ENCODE measurements around the gene EPHA10. TPM values are rescaled to one million over a fixed set of nuclear protein-coding genes. Genes with fewer than 3 reads are reported as not detected.

The EPHA10 gene
- total RNA-seq, 1 donor from 2014 or later, result 0.13 TPM

- Mint-ChIP-seq H3K36me3 (ENCODE audit: low read depth, unreplicated experiment) (no peaks in the 10 kb centered on the region), H3K27me3 (ENCODE audit: unreplicated experiment) (peaks cover 9% of the 10 kb centered on the region), H3K9me3 (ENCODE audit: unreplicated experiment) (no peaks in the 10 kb centered on the region), H3K4me1 (ENCODE audit: unreplicated experiment) (no peaks in the 10 kb centered on the region), H3K4me3 (ENCODE audit: unreplicated experiment) (no peak overlapping the region), H3K27ac (ENCODE audit: unreplicated experiment) (no peak overlapping the region)
- TF ChIP-seq CTCF (IDR thresholded peaks at IDR 0.05; ENCODE audit: unreplicated experiment), result no peak
- no peak for DNase-seq (ENCODE audit: low spot score)
Measured at GRCh38 chr1:37734629-37735591, 30.0 kb downstream of the EPHA10 start.

GRCh38 chr1:37732111-37732780, 32.7 kb downstream of the EPHA10 start:
- H3K27ac Mint-ChIP-seq (ENCODE audit: unreplicated experiment), result no peak overlapping the region
- H3K4me3 Mint-ChIP-seq (ENCODE audit: unreplicated experiment), result no peak overlapping the region
- TF ChIP-seq CTCF (IDR thresholded peaks at IDR 0.05; ENCODE audit: unreplicated experiment), result no peak
- H3K4me1 Mint-ChIP-seq (ENCODE audit: unreplicated experiment), result no peaks in the 10 kb centered on the region
- DNase-seq (ENCODE audit: low spot score), result no peak
- no peaks in the 10 kb centered on the region for H3K9me3 Mint-ChIP-seq (ENCODE audit: unreplicated experiment)
- peaks cover 11% of the 10 kb centered on the region for H3K27me3 Mint-ChIP-seq (ENCODE audit: unreplicated experiment)
- H3K36me3 Mint-ChIP-seq (ENCODE audit: low read depth, unreplicated experiment), result no peaks in the 10 kb centered on the region

GRCh38 chr1:37731312-37732019, 33.5 kb downstream of the EPHA10 start:
- Mint-ChIP-seq H3K27me3 (ENCODE audit: unreplicated experiment) (peaks cover 9% of the 10 kb centered on the region), H3K4me3 (ENCODE audit: unreplicated experiment) (no peak overlapping the region), H3K27ac (ENCODE audit: unreplicated experiment) (no peak overlapping the region), H3K36me3 (ENCODE audit: low read depth, unreplicated experiment) (no peaks in the 10 kb centered on the region), H3K4me1 (ENCODE audit: unreplicated experiment) (no peaks in the 10 kb centered on the region), H3K9me3 (ENCODE audit: unreplicated experiment) (no peaks in the 10 kb centered on the region)
- no peak for TF ChIP-seq CTCF (IDR thresholded peaks at IDR 0.05; ENCODE audit: unreplicated experiment)
- no peak for DNase-seq (ENCODE audit: low spot score)

- no peak overlapping the region for H3K4me3 Mint-ChIP-seq (ENCODE audit: unreplicated experiment)
- no peak overlapping the region for H3K27ac Mint-ChIP-seq (ENCODE audit: unreplicated experiment)
- H3K36me3 Mint-ChIP-seq (ENCODE audit: low read depth, unreplicated experiment), result no peaks in the 10 kb centered on the region
- TF ChIP-seq CTCF (IDR thresholded peaks at IDR 0.05; ENCODE audit: unreplicated experiment), result no peak
- no peak for DNase-seq (ENCODE audit: low spot score)
- H3K9me3 Mint-ChIP-seq (ENCODE audit: unreplicated experiment), result no peaks in the 10 kb centered on the region
- no peaks in the 10 kb centered on the region for H3K4me1 Mint-ChIP-seq (ENCODE audit: unreplicated experiment)
- H3K27me3 Mint-ChIP-seq (ENCODE audit: unreplicated experiment), result peaks cover 8% of the 10 kb centered on the region
Measured at GRCh38 chr1:37730376-37730775, 34.5 kb downstream of the EPHA10 start.
